Chondrocyte (in vitro differentiated cells): ENCODE data around the gene TNPO3. TPM values are rescaled to one million over a fixed set of nuclear protein-coding genes. Genes with fewer than 3 reads are reported as not detected.
"Not testable (repeated sequence)": the region's sequence is repeated elsewhere in the genome, so short reads cannot be mapped to it uniquely, and the experiment has no call there.

Experiments
- DNase-seq: peaks from one replicate; pipeline ENCODE4 v3.0.0; 2021; ENCODE audit warnings: mixed read lengths, low spot score
- H3K27ac Mint-ChIP-seq: one replicate; pipeline ENCODE4 v1.8.0; 2021; ENCODE audit warnings: mild to moderate bottlenecking, moderate library complexity, mixed read lengths; ENCODE audit not compliant: unreplicated experiment
- H3K27me3 Mint-ChIP-seq: 2 replicates; pipeline ENCODE4 v1.8.0; 2021; ENCODE audit warnings: low read depth, mixed read lengths
- H3K36me3 Mint-ChIP-seq: 2 replicates; pipeline ENCODE4 v1.8.0; 2021; ENCODE audit warnings: low read depth, mixed read lengths
- H3K4me1 Mint-ChIP-seq: 2 replicates; pipeline ENCODE4 v1.8.0; 2021; ENCODE audit warnings: low read depth, mild to moderate bottlenecking, mixed read lengths
- H3K4me3 Mint-ChIP-seq: one replicate; pipeline ENCODE4 v1.8.0; 2021; ENCODE audit warnings: mild to moderate bottlenecking, moderate library complexity, mixed read lengths; ENCODE audit not compliant: unreplicated experiment
- H3K9me3 Mint-ChIP-seq: 2 replicates; pipeline ENCODE4 v1.8.0; 2021; ENCODE audit warnings: low read depth, mixed read lengths
- CTCF ChIP-seq: fragments of 200-600 bp; sonication (generic); IDR thresholded peaks from 2 replicates; pipeline ENCODE4 v1.5.0; 2021; ENCODE audit warnings: antibody characterized with exemption, mild to moderate bottlenecking, moderate library complexity
- total RNA-seq: library from RNA; stranded (reverse); gene quantifications from 3 replicates; pipeline ENCODE4 v1.2.1, GENCODE V29; 2021

TNPO3 gene
- total RNA-seq, 1 donor from 2014 or later, result 44.0 TPM

GRCh38 chr7:128945668-128946366 lies 109.1 kb downstream of the TNPO3 start:
- no peak overlapping the region for H3K27ac Mint-ChIP-seq
- no peak for DNase-seq
- no peaks in the 10 kb centered on the region for H3K9me3 Mint-ChIP-seq
- TF ChIP-seq CTCF, result no peak
- H3K4me3 Mint-ChIP-seq, result no peak overlapping the region
- H3K36me3 Mint-ChIP-seq, result no peaks in the 10 kb centered on the region
- no peaks in the 10 kb centered on the region for H3K4me1 Mint-ChIP-seq
- peaks cover 5% of the 10 kb centered on the region for H3K27me3 Mint-ChIP-seq

GRCh38 chr7:128944487-128945236 lies 110.2 kb downstream of the TNPO3 start:
- Mint-ChIP-seq H3K27me3 (peaks cover 8% of the 10 kb centered on the region), H3K4me3 (no peak overlapping the region), H3K36me3 (no peaks in the 10 kb centered on the region), H3K4me1 (no peaks in the 10 kb centered on the region), H3K27ac (no peak overlapping the region), H3K9me3 (no peaks in the 10 kb centered on the region)
- no peak for TF ChIP-seq CTCF
- no peak for DNase-seq

GRCh38 chr7:128943251-128943650 lies 111.7 kb downstream of the TNPO3 start:
- not testable (repeated sequence) for H3K27ac Mint-ChIP-seq, H3K9me3 Mint-ChIP-seq, H3K4me1 Mint-ChIP-seq, H3K36me3 Mint-ChIP-seq, H3K4me3 Mint-ChIP-seq, DNase-seq
- H3K27me3 Mint-ChIP-seq, result peaks cover 14% of the 10 kb centered on the region

- H3K9me3 Mint-ChIP-seq, result no peaks in the 10 kb centered on the region
- H3K27ac Mint-ChIP-seq, result no peak overlapping the region
- TF ChIP-seq CTCF, result no peak
These were observed 112.9 kb downstream of the TNPO3 start for GRCh38 chr7:128941946-128942526.

GRCh38 chr7:128941323-128941890 lies 113.5 kb downstream of the TNPO3 start:
- peaks cover 8% of the 10 kb centered on the region for H3K4me1 Mint-ChIP-seq
- H3K27me3 Mint-ChIP-seq, result peaks cover 20% of the 10 kb centered on the region
- H3K27ac Mint-ChIP-seq, result no peak overlapping the region
- H3K9me3 Mint-ChIP-seq, result no peaks in the 10 kb centered on the region
- H3K36me3 Mint-ChIP-seq, result no peaks in the 10 kb centered on the region
- no peak overlapping the region for H3K4me3 Mint-ChIP-seq
- TF ChIP-seq CTCF, result no peak
- DNase-seq, result no peak

More at GRCh38 chr7:128941946-128942526, 112.9 kb downstream of the TNPO3 start:
- no peak overlapping the region for H3K4me3 Mint-ChIP-seq
- DNase-seq, result no peak
- H3K27me3 Mint-ChIP-seq, result peaks cover 18% of the 10 kb centered on the region
- no peaks in the 10 kb centered on the region for H3K36me3 Mint-ChIP-seq
- peaks cover 7% of the 10 kb centered on the region for H3K4me1 Mint-ChIP-seq
